HCT116 (cell line): ENCODE results near the gene PPP1R15A. TPM values are rescaled to one million over a fixed set of nuclear protein-coding genes. Genes with fewer than 3 reads are reported as not detected.

Experiments
- ATAC-seq: fragments of 200-7000 bp; cut with Tn5 transposase; 2 replicates; pipeline ENCODE4 v1.9.1; 2020; ENCODE audit warnings: mild to moderate bottlenecking, moderate library complexity
- BruUV-seq: library from RNA; stranded (reverse); fragments of 400-500 nt; replicated peaks from 2 replicates; lab custom pipeline; 2021; lab: Mats Ljungman, UMichigan
- CTCF ChIA-PET: fragments of 300-600 bp; sonication (Branson Sonifier 250); formaldehyde crosslinking; loops from one replicate; lab custom pipeline; 2021; ENCODE audit warnings: antibody characterized with exemption; lab: Charles Lee
- POLR2A ChIA-PET: fragments of 300-600, 350-600 bp; sonication (Branson Sonifier 250); formaldehyde crosslinking; loops from one replicate; lab custom pipeline; 2021; ENCODE audit warnings: antibody characterized with exemption; lab: Charles Lee
- RAD21 ChIA-PET, 2 experiments: fragments of 300-600 bp; sonication (Branson Sonifier 250); formaldehyde crosslinking; loops; one replicate each; lab custom pipeline; 2023; ENCODE audit warnings: low total read pairs in 2 of 2; ENCODE audit not compliant: uncharacterized antibody in 2 of 2, unreplicated experiment in 2 of 2, low non-redundant PET in 1 of 2; lab: Charles Lee
- DNase-seq: peaks from one replicate; pipeline ENCODE4 v3.0.0-alpha.2; 2010; ENCODE audit warnings: low read depth, low spot score
- H2AFZ ChIP-seq: fragments of 200-600 bp; shearing (Covaris generic), sonication (generic); 2 replicates; pipeline ENCODE4 v1.6.1; 2017; ENCODE audit warnings: low read depth, mixed run types, mixed read lengths, antibody characterized with exemption, low read length; ENCODE audit not compliant: poor library complexity, severe bottlenecking
- H3K27ac ChIP-seq: 2 replicates; pipeline ENCODE4 v1.5.1; 2012; ENCODE audit warnings: low read depth, low read length
- H3K27me3 ChIP-seq: fragments of 200-600 bp; sonication (generic); 2 replicates; pipeline ENCODE4 v1.6.1; 2016; ENCODE audit warnings: mixed run types, low read length, mixed read lengths; ENCODE audit not compliant: insufficient read depth
- H3K36me3 ChIP-seq, 2 experiments: fragments of 200-500 bp in 1 of 2; fragments of 200-600 bp in 1 of 2; sonication (Bioruptor generic) in 1 of 2; sonication (generic) in 1 of 2; 2 replicates each; pipeline versions ENCODE4 v1.5.1 to v1.6.1; 2014 to 2016; ENCODE audit warnings: low read length in 2 of 2, inconsistent platforms in 1 of 2, mixed read lengths in 1 of 2, mixed run types in 1 of 2; ENCODE audit not compliant: insufficient read depth in 2 of 2, control insufficient read depth in 1 of 2
- H3K4me1 ChIP-seq, 2 experiments: fragments of 200-600 bp in 1 of 2; sonication (generic) in 1 of 2; 2 replicates each; pipeline versions ENCODE4 v1.5.1 to v1.6.1; 2012 to 2017; ENCODE audit warnings: low read length in 2 of 2, inconsistent platforms in 1 of 2, mild to moderate bottlenecking in 1 of 2, mixed read lengths in 1 of 2, mixed run types in 1 of 2, moderate library complexity in 1 of 2; ENCODE audit not compliant: insufficient read depth in 2 of 2, control insufficient read depth in 1 of 2
- H3K4me2 ChIP-seq: fragments of 200-600 bp; sonication (generic); 2 replicates; pipeline ENCODE4 v1.6.1; 2017; ENCODE audit warnings: mixed run types, low read length, mixed read lengths
- H3K4me3 ChIP-seq, 2 experiments: fragments of 200-600 bp in 1 of 2; sonication (generic) in 1 of 2; replicated peaks in 1 of 2; 2 replicates each; pipeline ENCODE4 v1.5.1; 2011 to 2016; ENCODE audit warnings: low read length in 2 of 2, control low read depth in 1 of 2, low read depth in 1 of 2, mild to moderate bottlenecking in 1 of 2, mixed read lengths in 1 of 2, mixed run types in 1 of 2
- H3K79me2 ChIP-seq: fragments of 200-600 bp; sonication (generic); 2 replicates; pipeline ENCODE4 v1.6.1; 2017; ENCODE audit warnings: mild to moderate bottlenecking, mixed run types, low read length, moderate library complexity, mixed read lengths; ENCODE audit not compliant: insufficient read depth
- H3K9ac ChIP-seq: fragments of 200-600 bp; sonication (generic); 2 replicates; pipeline ENCODE4 v1.6.1; 2016; ENCODE audit warnings: low read length, mixed read lengths
- H3K9me2 ChIP-seq: fragments of 200-600 bp; sonication (generic), shearing (Covaris generic); 2 replicates; pipeline ENCODE4 v1.6.1; 2017; ENCODE audit warnings: mixed run types, mild to moderate bottlenecking, moderate library complexity; ENCODE audit not compliant: insufficient read depth
- H3K9me3 ChIP-seq, 2 experiments: fragments of 200-500 bp in 1 of 2; fragments of 200-600 bp in 1 of 2; sonication (Bioruptor generic) in 1 of 2; sonication (generic) in 1 of 2; 2 replicates each; pipeline ENCODE4 v1.6.1; 2014 to 2017; ENCODE audit warnings: low read length in 2 of 2, mixed read lengths in 2 of 2, inconsistent platforms in 1 of 2, low read depth in 1 of 2, mild to moderate bottlenecking in 1 of 2, mixed run types in 1 of 2, moderate library complexity in 1 of 2; ENCODE audit not compliant: control insufficient read depth in 1 of 2, insufficient read depth in 1 of 2
- H4K20me1 ChIP-seq: fragments of 200-600 bp; sonication (generic), shearing (Covaris generic); 2 replicates; pipeline ENCODE4 v1.6.1; 2017; ENCODE audit warnings: mixed run types, mild to moderate bottlenecking, moderate library complexity; ENCODE audit not compliant: insufficient read depth
- ATF3 ChIP-seq: IDR thresholded peaks from 2 replicates; pipeline ENCODE4 v1.6.1; 2012
- EGR1 ChIP-seq: IDR thresholded peaks from 2 replicates; pipeline ENCODE4 v1.6.1; 2012; ENCODE audit warnings: low read depth
- ELF1 ChIP-seq: IDR thresholded peaks from 2 replicates; pipeline ENCODE4 v1.6.1; 2012; ENCODE audit warnings: low read depth, borderline replicate concordance
- EZH2 ChIP-seq: fragments of 200-600 bp; sonication (generic); IDR thresholded peaks from 2 replicates; pipeline ENCODE4 v1.6.1; 2017; ENCODE audit warnings: antibody characterized with exemption, mixed run types
- FOSL1 ChIP-seq: IDR thresholded peaks from 2 replicates; pipeline ENCODE4 v1.6.1; 2012; ENCODE audit warnings: low read depth
- MAX ChIP-seq: IDR thresholded peaks from 2 replicates; pipeline ENCODE4 v1.6.1; 2012
- POLR2A ChIP-seq: IDR thresholded peaks from 2 replicates; pipeline ENCODE4 v1.7.0; 2011; ENCODE audit warnings: borderline replicate concordance; ENCODE audit not compliant: insufficient read depth, insufficient read length; ENCODE audit errors: extremely low read depth
- POLR2AphosphoS5 ChIP-seq: IDR thresholded peaks from 2 replicates; pipeline ENCODE4 v1.6.1; 2011; ENCODE audit warnings: mild to moderate bottlenecking, low read depth, low read length, moderate library complexity
- SIN3A ChIP-seq: IDR thresholded peaks from 2 replicates; pipeline ENCODE4 v1.6.1; 2012; ENCODE audit warnings: low read depth
- TCF7L2 ChIP-seq: IDR thresholded peaks from 2 replicates; pipeline ENCODE4 v1.7.0; 2011; ENCODE audit warnings: borderline replicate concordance, inconsistent platforms; ENCODE audit not compliant: insufficient read depth, insufficient read length; ENCODE audit errors: extremely low read depth
- YY1 ChIP-seq: IDR thresholded peaks from 2 replicates; pipeline ENCODE4 v1.6.1; 2011; ENCODE audit warnings: low read length, low read depth, moderate library complexity, mild to moderate bottlenecking; ENCODE audit not compliant: insufficient replicate concordance; ENCODE audit errors: extremely low read depth
- ZBTB33 ChIP-seq: IDR thresholded peaks from 2 replicates; pipeline ENCODE4 v1.6.1; 2011; ENCODE audit warnings: mild to moderate bottlenecking, low read length, moderate library complexity; ENCODE audit not compliant: insufficient replicate concordance; ENCODE audit errors: extremely low read depth
- ZFX ChIP-seq: fragments of 450-650 bp; IDR thresholded peaks from 2 replicates; pipeline ENCODE4 v1.6.1; 2017
- ZNF274 ChIP-seq: fragments of 200-500 bp; sonication (Bioruptor generic); IDR thresholded peaks from 2 replicates; pipeline ENCODE4 v1.6.1; 2014; ENCODE audit warnings: mild to moderate bottlenecking, low read depth, low read length, inconsistent platforms
- intact Hi-C: fragments of 100-400 bp; cut with micrococcal nuclease; formaldehyde crosslinking; loops from 2 replicates; pipeline ENCODE4 v1.10.0; 2022
- total RNA-seq: library from RNA; stranded (reverse); gene quantifications from one replicate; pipeline ENCODE4 v1.2.1, GENCODE V29; 2021; ENCODE audit not compliant: unreplicated experiment
- TF ChIP-seq, protein P1 (sequence below): IDR thresholded peaks from 2 replicates; pipeline ENCODE4 v1.6.1; 2012; ENCODE audit warnings: low read depth

Gene PPP1R15A
- total RNA-seq, 1 experiment from 2014 or later, result 50.3 TPM

DNA sequence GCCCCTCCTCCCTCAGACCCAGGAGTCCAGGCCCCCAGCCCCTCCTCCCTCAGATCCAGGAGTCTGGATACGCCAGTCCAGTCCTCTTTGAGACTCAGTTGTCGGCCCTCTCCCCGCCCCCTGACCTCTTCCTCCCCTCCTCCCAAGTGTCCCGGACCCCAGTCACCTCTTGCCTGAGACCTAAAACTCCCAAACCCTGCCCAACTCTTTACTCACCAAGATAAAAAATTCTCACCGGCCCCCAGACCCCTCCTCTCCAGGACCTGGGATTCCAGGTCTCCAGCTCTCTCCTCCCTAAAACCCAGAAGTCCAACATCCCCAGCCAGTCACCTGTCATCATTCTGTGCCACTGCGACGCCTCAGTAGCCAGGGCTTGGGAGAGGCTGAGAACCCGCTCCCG is 34.5 kb upstream of the PPP1R15A start (continued):
- no peak for TF ChIP-seq ZBTB33
- TF ChIP-seq MAX, result no peak
- TF ChIP-seq, protein P1, sequence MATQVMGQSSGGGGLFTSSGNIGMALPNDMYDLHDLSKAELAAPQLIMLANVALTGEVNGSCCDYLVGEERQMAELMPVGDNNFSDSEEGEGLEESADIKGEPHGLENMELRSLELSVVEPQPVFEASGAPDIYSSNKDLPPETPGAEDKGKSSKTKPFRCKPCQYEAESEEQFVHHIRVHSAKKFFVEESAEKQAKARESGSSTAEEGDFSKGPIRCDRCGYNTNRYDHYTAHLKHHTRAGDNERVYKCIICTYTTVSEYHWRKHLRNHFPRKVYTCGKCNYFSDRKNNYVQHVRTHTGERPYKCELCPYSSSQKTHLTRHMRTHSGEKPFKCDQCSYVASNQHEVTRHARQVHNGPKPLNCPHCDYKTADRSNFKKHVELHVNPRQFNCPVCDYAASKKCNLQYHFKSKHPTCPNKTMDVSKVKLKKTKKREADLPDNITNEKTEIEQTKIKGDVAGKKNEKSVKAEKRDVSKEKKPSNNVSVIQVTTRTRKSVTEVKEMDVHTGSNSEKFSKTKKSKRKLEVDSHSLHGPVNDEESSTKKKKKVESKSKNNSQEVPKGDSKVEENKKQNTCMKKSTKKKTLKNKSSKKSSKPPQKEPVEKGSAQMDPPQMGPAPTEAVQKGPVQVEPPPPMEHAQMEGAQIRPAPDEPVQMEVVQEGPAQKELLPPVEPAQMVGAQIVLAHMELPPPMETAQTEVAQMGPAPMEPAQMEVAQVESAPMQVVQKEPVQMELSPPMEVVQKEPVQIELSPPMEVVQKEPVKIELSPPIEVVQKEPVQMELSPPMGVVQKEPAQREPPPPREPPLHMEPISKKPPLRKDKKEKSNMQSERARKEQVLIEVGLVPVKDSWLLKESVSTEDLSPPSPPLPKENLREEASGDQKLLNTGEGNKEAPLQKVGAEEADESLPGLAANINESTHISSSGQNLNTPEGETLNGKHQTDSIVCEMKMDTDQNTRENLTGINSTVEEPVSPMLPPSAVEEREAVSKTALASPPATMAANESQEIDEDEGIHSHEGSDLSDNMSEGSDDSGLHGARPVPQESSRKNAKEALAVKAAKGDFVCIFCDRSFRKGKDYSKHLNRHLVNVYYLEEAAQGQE, result no peak
- TF ChIP-seq ZFX, result no peak
- TF ChIP-seq, all 23 proteins: peak for 0

GRCh38 chr19:48841047-48841446 is 31.2 kb upstream of the PPP1R15A start:
- DNase-seq (no peak), ATAC-seq (no peak)
- H3K9me3 ChIP-seq, result no peaks in the 10 kb centered on the region
- intact Hi-C loops, result no loop called here
- POLR2A ChIA-PET, result no interaction called here
- no peaks in the 10 kb centered on the region for H3K27me3 ChIP-seq
- no peaks in the 10 kb centered on the region for H3K9me2 ChIP-seq
- BruUV-seq, result no TSS peak
- H3K27ac ChIP-seq, result no peak overlapping the region
- RAD21 ChIA-PET, result no interaction called here
- no peak overlapping the region for H3K4me2 ChIP-seq
- no peak overlapping the region for H3K9ac ChIP-seq
- no peaks in the 10 kb centered on the region for H3K79me2 ChIP-seq
- H3K4me3 ChIP-seq, result no peak overlapping the region
- H3K36me3 ChIP-seq, result 0 out of 4 replicates have a peak, but pooled peaks cover 0 to 4% of the 10 kb centered on the region in 2 experiments
- no peak overlapping the region for H2AFZ ChIP-seq
- CTCF ChIA-PET, result interaction anchor here (1.3 to 4.4 kb wide), 6 partner anchors 11 to 195 kb away, joined by 5 to 49 read pairs (median 16); partner anchors contain the start of gene CA11
- peaks cover 2 to 19% of the 10 kb centered on the region in 2 experiments; a peak in 3 of 4 replicates for H3K4me1 ChIP-seq
- H4K20me1 ChIP-seq, result no peaks in the 10 kb centered on the region
- TF ChIP-seq POLR2AphosphoS5 (no peak), YY1 (no peak), SIN3A (no peak), ELF1 (no peak), ZNF274 (no peak), FOSL1 (no peak), MAX (no peak), EZH2 (no peak), ZBTB33 (no peak), TCF7L2 (no peak), EGR1 (no peak), POLR2A (no peak), ZFX (no peak), ATF3 (no peak)
